Retinal pigment epithelial cell (primary cell): ENCODE data around the gene FAM170B.

Source experiments
- DNase-seq: peaks from one replicate; pipeline ENCODE4 v3.0.0-alpha.2; 2010; ENCODE audit warnings: low read depth
- H3K4me3 ChIP-seq: 2 replicates; pipeline ENCODE4 v1.5.1; 2011; ENCODE audit warnings: mild to moderate bottlenecking, low read length, control low read depth, moderate library complexity
- TF ChIP-seq, protein P1 (sequence below): conservative IDR thresholded peaks from 2 replicates; pipeline ENCODE4 v1.5.1; 2011; ENCODE audit warnings: low read depth, low read length, control low read depth, inconsistent platforms

The FAM170B gene

DNA sequence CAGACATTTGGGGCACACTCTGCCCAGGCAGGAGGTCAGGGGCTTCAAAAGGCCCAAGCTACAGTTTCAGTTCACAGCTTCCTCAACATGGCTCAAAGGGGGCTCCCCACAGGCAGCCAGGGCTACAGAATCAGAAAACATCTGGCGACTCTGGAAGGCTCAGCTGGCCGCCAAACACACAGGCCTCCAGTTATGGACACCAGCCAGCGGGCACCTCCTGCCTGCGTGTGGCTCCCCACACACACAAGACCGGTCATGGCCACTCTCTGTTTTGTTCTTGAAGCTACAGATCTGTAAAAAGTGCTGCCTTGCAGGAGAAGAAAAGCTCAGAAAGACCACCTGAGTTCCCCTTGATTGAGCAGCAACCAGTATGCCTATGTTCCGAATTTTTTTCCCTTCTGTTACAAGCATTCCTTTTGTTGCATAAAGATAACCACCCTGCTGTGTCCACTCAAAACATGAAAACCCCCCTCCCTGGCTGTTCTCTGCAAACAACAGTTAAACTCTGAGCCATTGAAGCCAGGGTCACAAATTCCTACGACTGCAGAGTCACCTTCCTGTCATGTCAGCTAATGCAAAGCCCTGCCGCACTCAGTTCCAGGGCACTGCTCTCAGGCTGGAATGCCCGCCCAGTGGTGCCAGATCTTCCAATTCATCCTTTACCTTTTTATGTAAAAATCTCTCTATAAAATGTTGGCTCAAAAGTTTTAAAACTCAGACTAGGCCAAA lies 52.1 kb downstream of the FAM170B start:
- DNase-seq = no peak
- TF ChIP-seq, protein P1, sequence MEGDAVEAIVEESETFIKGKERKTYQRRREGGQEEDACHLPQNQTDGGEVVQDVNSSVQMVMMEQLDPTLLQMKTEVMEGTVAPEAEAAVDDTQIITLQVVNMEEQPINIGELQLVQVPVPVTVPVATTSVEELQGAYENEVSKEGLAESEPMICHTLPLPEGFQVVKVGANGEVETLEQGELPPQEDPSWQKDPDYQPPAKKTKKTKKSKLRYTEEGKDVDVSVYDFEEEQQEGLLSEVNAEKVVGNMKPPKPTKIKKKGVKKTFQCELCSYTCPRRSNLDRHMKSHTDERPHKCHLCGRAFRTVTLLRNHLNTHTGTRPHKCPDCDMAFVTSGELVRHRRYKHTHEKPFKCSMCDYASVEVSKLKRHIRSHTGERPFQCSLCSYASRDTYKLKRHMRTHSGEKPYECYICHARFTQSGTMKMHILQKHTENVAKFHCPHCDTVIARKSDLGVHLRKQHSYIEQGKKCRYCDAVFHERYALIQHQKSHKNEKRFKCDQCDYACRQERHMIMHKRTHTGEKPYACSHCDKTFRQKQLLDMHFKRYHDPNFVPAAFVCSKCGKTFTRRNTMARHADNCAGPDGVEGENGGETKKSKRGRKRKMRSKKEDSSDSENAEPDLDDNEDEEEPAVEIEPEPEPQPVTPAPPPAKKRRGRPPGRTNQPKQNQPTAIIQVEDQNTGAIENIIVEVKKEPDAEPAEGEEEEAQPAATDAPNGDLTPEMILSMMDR = no peak
- no peak overlapping the region for H3K4me3 ChIP-seq
